ENCODE results near the gene CDKL1. TPM values are rescaled to one million over a fixed set of nuclear protein-coding genes. Genes with fewer than 3 reads are reported as not detected.

Gene CDKL1
- total and polyA plus RNA-seq, 2 donors (not counting 1 experiment from before 2014, with no cell fraction given): 5.3 to 7.9 TPM

DNA sequence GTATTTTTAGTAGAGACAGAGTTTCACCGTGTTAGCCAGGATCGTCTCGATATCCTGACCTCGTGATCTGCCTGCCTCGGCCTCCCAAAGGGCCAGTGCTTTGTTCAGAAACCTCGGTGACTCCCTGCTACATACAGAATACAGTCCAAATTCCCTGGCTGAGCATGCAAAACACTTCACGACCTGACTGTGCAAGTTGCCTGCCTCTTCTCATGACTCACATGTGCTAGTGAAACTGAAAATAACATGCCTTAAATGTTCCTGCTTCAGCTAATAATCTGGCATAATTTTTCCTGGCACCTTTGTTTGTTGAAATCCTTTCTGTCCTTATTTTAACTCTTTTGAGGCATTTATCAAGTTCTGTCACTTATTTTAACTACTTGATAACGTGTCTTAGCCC lies 76.4 kb downstream of the CDKL1 start:
- no peak overlapping the region for H3K27ac ChIP-seq (ENCODE audit: low read length in 2 of 2)
- no peaks in the 10 kb centered on the region for H3K9me3 ChIP-seq (ENCODE audit: control extremely low read depth in 1 of 3, control insufficient read depth in 2 of 3, insufficient read depth in 1 of 3, low read length in 2 of 3)
- ChIA-PET POLR2A (no interaction called here), CTCF (interaction anchor here (0.5 to 3.7 kb wide), 34 partner anchors 9 to 540 kb away, joined by 3 to 27 read pairs (median 5); partner anchors contain the start of genes CDKL1, DMAC2L, L2HGDH and MAP4K5)
- intact Hi-C loops (cut with micrococcal nuclease): loop anchor here (2.0 to 5.0 kb wide), 3 partner anchors 43 to 457 kb away; no protein-coding TSS in a partner anchor
- no peak overlapping the region for H3K4me2 ChIP-seq (replicated peaks; ENCODE audit: low read depth, low read length, poor library complexity, severe bottlenecking)
- H3K4me3 ChIP-seq (ENCODE audit: control extremely low read depth in 1 of 5, extremely low read depth in 1 of 5, insufficient read depth in 1 of 5, low read depth in 2 of 5, low read length in 4 of 5): no peak overlapping the region
- TF ChIP-seq EZH2 (IDR thresholded peaks at IDR 0.05; ENCODE audit: borderline replicate concordance, insufficient read depth, low read depth, low read length, poor library complexity, severe bottlenecking): no peak
- TF ChIP-seq, protein P1, sequence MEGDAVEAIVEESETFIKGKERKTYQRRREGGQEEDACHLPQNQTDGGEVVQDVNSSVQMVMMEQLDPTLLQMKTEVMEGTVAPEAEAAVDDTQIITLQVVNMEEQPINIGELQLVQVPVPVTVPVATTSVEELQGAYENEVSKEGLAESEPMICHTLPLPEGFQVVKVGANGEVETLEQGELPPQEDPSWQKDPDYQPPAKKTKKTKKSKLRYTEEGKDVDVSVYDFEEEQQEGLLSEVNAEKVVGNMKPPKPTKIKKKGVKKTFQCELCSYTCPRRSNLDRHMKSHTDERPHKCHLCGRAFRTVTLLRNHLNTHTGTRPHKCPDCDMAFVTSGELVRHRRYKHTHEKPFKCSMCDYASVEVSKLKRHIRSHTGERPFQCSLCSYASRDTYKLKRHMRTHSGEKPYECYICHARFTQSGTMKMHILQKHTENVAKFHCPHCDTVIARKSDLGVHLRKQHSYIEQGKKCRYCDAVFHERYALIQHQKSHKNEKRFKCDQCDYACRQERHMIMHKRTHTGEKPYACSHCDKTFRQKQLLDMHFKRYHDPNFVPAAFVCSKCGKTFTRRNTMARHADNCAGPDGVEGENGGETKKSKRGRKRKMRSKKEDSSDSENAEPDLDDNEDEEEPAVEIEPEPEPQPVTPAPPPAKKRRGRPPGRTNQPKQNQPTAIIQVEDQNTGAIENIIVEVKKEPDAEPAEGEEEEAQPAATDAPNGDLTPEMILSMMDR (IDR thresholded peaks at IDR 0.05): no peak
- peaks cover 10% of the 10 kb centered on the region in 2 donors for H3K4me1 ChIP-seq (ENCODE audit: control insufficient read depth in 2 of 2, insufficient read depth in 2 of 2, low read length in 2 of 2)
- ATAC-seq (ENCODE audit: low read depth): no peak
- Mint-ChIP-seq H3K4me1 (peaks cover 19% of the 10 kb centered on the region), H3K4me3 (no peak overlapping the region), H3K9me3 (ENCODE audit: insufficient read depth) (no peaks in the 10 kb centered on the region), H3K27ac (no peak overlapping the region), H3K27me3 (no peaks in the 10 kb centered on the region)
- peaks cover 15% of the 10 kb centered on the region for H4K20me1 ChIP-seq (ENCODE audit: control insufficient read depth, insufficient read depth, low read length, poor library complexity, severe bottlenecking)
- H2AFZ ChIP-seq (ENCODE audit: insufficient read depth, low read depth, low read length, poor library complexity, severe bottlenecking): no peak overlapping the region
- DNase-seq: no peak
- peaks cover 3 to 10% of the 10 kb centered on the region in 2 experiments for H3K36me3 ChIP-seq (replicated peaks in 1 of 2; ENCODE audit: control extremely low read depth in 1 of 2, control insufficient read depth in 1 of 2, extremely low read depth in 1 of 2, insufficient read depth in 2 of 2, low read length in 1 of 2)
- no peaks in the 10 kb centered on the region for H3K27me3 ChIP-seq (replicated peaks in 1 of 4; ENCODE audit: control extremely low read depth in 1 of 4, control insufficient read depth in 3 of 4, insufficient read depth in 4 of 4, low read length in 3 of 4)
- peaks cover 54% of the 10 kb centered on the region for H3K79me2 ChIP-seq (ENCODE audit: control insufficient read depth, insufficient read depth, low read length)
- H3K9ac ChIP-seq (ENCODE audit: low read length): no peak overlapping the region
- 77% methylated on average over 6 of the region's 8 CpGs for WGBS (ENCODE audit: insufficient coverage)

DNA sequence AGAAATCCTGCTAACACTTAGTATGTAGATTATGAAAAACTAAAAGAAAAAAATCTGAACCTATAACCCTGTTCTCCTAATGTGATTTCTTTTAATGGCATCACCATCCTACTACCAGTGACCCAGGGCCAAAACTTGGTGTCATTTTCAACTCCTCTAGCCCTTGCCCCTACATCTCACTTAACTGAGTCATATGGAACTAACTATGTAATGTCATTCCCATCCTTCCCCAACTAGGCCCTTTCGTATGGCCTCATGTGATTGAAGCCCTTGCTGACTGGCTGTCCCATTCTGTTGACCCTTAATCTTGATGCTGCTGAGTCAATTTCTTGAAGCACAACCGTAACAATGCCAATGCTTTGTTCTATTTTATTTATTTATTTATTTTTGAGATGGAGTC lies 77.0 kb downstream of the CDKL1 start:
- H3K27ac Mint-ChIP-seq: peak overlapping the region; percentile 29
- Histone ChIP-seq H2AFZ (ENCODE audit: insufficient read depth, low read depth, low read length, poor library complexity, severe bottlenecking) (no peak overlapping the region), H3K4me2 (replicated peaks; ENCODE audit: low read depth, low read length, poor library complexity, severe bottlenecking) (no peak overlapping the region), H3K9me3 (ENCODE audit: control extremely low read depth in 1 of 3, control insufficient read depth in 2 of 3, insufficient read depth in 1 of 3, low read length in 2 of 3) (no peaks in the 10 kb centered on the region), H4K20me1 (ENCODE audit: control insufficient read depth, insufficient read depth, low read length, poor library complexity, severe bottlenecking) (peaks cover 15% of the 10 kb centered on the region), H3K36me3 (replicated peaks in 1 of 2; ENCODE audit: control extremely low read depth in 1 of 2, control insufficient read depth in 1 of 2, extremely low read depth in 1 of 2, insufficient read depth in 2 of 2, low read length in 1 of 2) (peaks cover 3 to 7% of the 10 kb centered on the region in 2 experiments), H3K27me3 (replicated peaks in 1 of 4; ENCODE audit: control extremely low read depth in 1 of 4, control insufficient read depth in 3 of 4, insufficient read depth in 4 of 4, low read length in 3 of 4) (no peaks in the 10 kb centered on the region), H3K27ac (ENCODE audit: low read length in 2 of 2) (no peak overlapping the region), H3K79me2 (ENCODE audit: control insufficient read depth, insufficient read depth, low read length) (peaks cover 57% of the 10 kb centered on the region), H3K4me3 (ENCODE audit: control extremely low read depth in 1 of 5, extremely low read depth in 1 of 5, insufficient read depth in 1 of 5, low read depth in 2 of 5, low read length in 4 of 5) (no peak overlapping the region), H3K9ac (ENCODE audit: low read length) (no peak overlapping the region), H3K4me1 (ENCODE audit: control insufficient read depth in 2 of 2, insufficient read depth in 2 of 2, low read length in 2 of 2) (peaks cover 10% of the 10 kb centered on the region in 2 donors)
- TF ChIP-seq, protein P1 (IDR thresholded peaks at IDR 0.05): no peak
- TF ChIP-seq EZH2 (IDR thresholded peaks at IDR 0.05; ENCODE audit: borderline replicate concordance, insufficient read depth, low read depth, low read length, poor library complexity, severe bottlenecking): no peak
- ATAC-seq (ENCODE audit: low read depth) (no peak), DNase-seq (no peak)
- no peak overlapping the region for H3K4me3 Mint-ChIP-seq
- CTCF ChIA-PET: interaction anchor here (0.6 to 3.7 kb wide), 16 partner anchors 8 to 471 kb away, joined by 3 to 27 read pairs (median 6); partner anchors contain the start of genes CDKL1, DMAC2L, L2HGDH and MAP4K5
- POLR2A ChIA-PET: interaction anchor here (0.5 kb wide), 1 partner anchor 23 kb away, joined by 10 read pairs; no protein-coding TSS in a partner anchor
- H3K9me3 Mint-ChIP-seq (ENCODE audit: insufficient read depth): no peaks in the 10 kb centered on the region
- WGBS (ENCODE audit: insufficient coverage): 100% methylated on average over 1 of the region's 2 CpGs
- peaks cover 19% of the 10 kb centered on the region for H3K4me1 Mint-ChIP-seq
- H3K27me3 Mint-ChIP-seq: no peaks in the 10 kb centered on the region
- intact Hi-C loops (cut with micrococcal nuclease): loop anchor here (2.0 to 10.0 kb wide), 4 partner anchors 43 to 505 kb away; no protein-coding TSS in a partner anchor
